Mesothelial cell of epicardium (in vitro differentiated cells): ENCODE results near the gene PACSIN1. TPM values are rescaled to one million over a fixed set of nuclear protein-coding genes. Genes with fewer than 3 reads are reported as not detected.

Experiments
- DNase-seq, 2 experiments: peaks; one replicate each; pipeline ENCODE4 v3.0.0; 2021; ENCODE audit warnings: low spot score in 2 of 2; ENCODE audit not compliant: unreplicated experiment in 2 of 2
- H3K27ac Mint-ChIP-seq: 2 replicates; pipeline ENCODE4 v1.8.0; 2021; ENCODE audit warnings: mixed read lengths
- H3K27me3 Mint-ChIP-seq: 2 replicates; pipeline ENCODE4 v1.8.0; 2021; ENCODE audit warnings: low read depth, mixed read lengths
- H3K36me3 Mint-ChIP-seq: 2 replicates; pipeline ENCODE4 v1.8.0; 2021; ENCODE audit warnings: mixed read lengths
- H3K4me1 Mint-ChIP-seq: 2 replicates; pipeline ENCODE4 v1.8.0; 2021; ENCODE audit warnings: mixed read lengths
- H3K4me3 Mint-ChIP-seq: 2 replicates; pipeline ENCODE4 v1.8.0; 2021; ENCODE audit warnings: mild to moderate bottlenecking, moderate library complexity, mixed read lengths
- H3K9me3 Mint-ChIP-seq: 2 replicates; pipeline ENCODE4 v1.8.0; 2021; ENCODE audit warnings: mixed read lengths
- CTCF ChIP-seq: fragments of 200-600 bp; sonication (generic); IDR thresholded peaks from one replicate; pipeline ENCODE4 v1.5.0; 2021; ENCODE audit warnings: antibody characterized with exemption; ENCODE audit not compliant: unreplicated experiment
- total RNA-seq: library from RNA; stranded (reverse); gene quantifications from 3 replicates; pipeline ENCODE4 v1.2.1, GENCODE V29; 2021

Gene PACSIN1
- total RNA-seq, 1 donor from 2014 or later: 3.3 TPM

GRCh38 chr6:34536251-34536958 lies 70.5 kb downstream of the PACSIN1 start:
- H3K9me3 Mint-ChIP-seq: no peaks in the 10 kb centered on the region
- H3K27me3 Mint-ChIP-seq: no peaks in the 10 kb centered on the region
- no peaks in the 10 kb centered on the region for H3K36me3 Mint-ChIP-seq
- peak in 1 of 2 experiments; percentile 58 for DNase-seq
- peaks cover 11% of the 10 kb centered on the region for H3K4me1 Mint-ChIP-seq
- H3K27ac Mint-ChIP-seq: no peak overlapping the region
- no peak overlapping the region for H3K4me3 Mint-ChIP-seq
- no peak for TF ChIP-seq CTCF

- Mint-ChIP-seq H3K4me3 (no peak overlapping the region), H3K27me3 (no peaks in the 10 kb centered on the region), H3K4me1 (peaks cover 11% of the 10 kb centered on the region), H3K9me3 (no peaks in the 10 kb centered on the region), H3K27ac (peak overlapping the region; percentile 59), H3K36me3 (no peaks in the 10 kb centered on the region)
- TF ChIP-seq CTCF: no peak
- no peak for DNase-seq
Measured at GRCh38 chr6:34536959-34537848, 71.3 kb downstream of the PACSIN1 start.

- Mint-ChIP-seq H3K9me3 (no peaks in the 10 kb centered on the region), H3K27ac (no peak overlapping the region), H3K27me3 (no peaks in the 10 kb centered on the region)
Measured at GRCh38 chr6:34537922-34538550, 72.2 kb downstream of the PACSIN1 start.

GRCh38 chr6:34538581-34538980 lies 72.7 kb downstream of the PACSIN1 start:
- Mint-ChIP-seq H3K27ac (no peak overlapping the region), H3K4me3 (no peak overlapping the region), H3K9me3 (no peaks in the 10 kb centered on the region), H3K36me3 (no peaks in the 10 kb centered on the region), H3K27me3 (no peaks in the 10 kb centered on the region), H3K4me1 (peaks cover 11% of the 10 kb centered on the region)
- DNase-seq: no peak
- no peak for TF ChIP-seq CTCF

More at GRCh38 chr6:34537922-34538550, 72.2 kb downstream of the PACSIN1 start:
- H3K4me3 Mint-ChIP-seq: no peak overlapping the region
- no peaks in the 10 kb centered on the region for H3K36me3 Mint-ChIP-seq
- peaks cover 11% of the 10 kb centered on the region for H3K4me1 Mint-ChIP-seq
- TF ChIP-seq CTCF: no peak
- no peak for DNase-seq

GRCh38 chr6:34539181-34539580 lies 73.3 kb downstream of the PACSIN1 start:
- no peak for TF ChIP-seq CTCF
- Mint-ChIP-seq H3K9me3 (no peaks in the 10 kb centered on the region), H3K4me1 (peaks cover 11% of the 10 kb centered on the region), H3K27me3 (no peaks in the 10 kb centered on the region), H3K27ac (no peak overlapping the region), H3K4me3 (no peak overlapping the region), H3K36me3 (no peaks in the 10 kb centered on the region)
- DNase-seq: no peak
